Activated B cell treated with CpG ODN at 0.5 μM for 24 hours (primary cell): ENCODE measurements around the gene SLC19A2. TPM values are rescaled to one million over a fixed set of nuclear protein-coding genes. Genes with fewer than 3 reads are reported as not detected.
A peak's percentile ranks its signal among the peaks of the same experiment; 100 is the strongest.

Source experiments
- ATAC-seq: fragments of 200-7000 bp; cut with Tn5 transposase; one replicate; pipeline ENCODE4 v1.10.0; 2021; ENCODE audit warnings: low read depth, mild to moderate bottlenecking, moderate library complexity
- CTCF ChIA-PET: fragments of 350-600 bp; sonication (Branson Sonifier 250); formaldehyde crosslinking; loops from one replicate; lab custom pipeline; 2021; ENCODE audit warnings: antibody characterized with exemption; lab: Charles Lee
- POLR2A ChIA-PET: fragments of 350-600 bp; sonication (Branson Sonifier 250); formaldehyde crosslinking; loops from one replicate; lab custom pipeline; 2021; ENCODE audit warnings: antibody characterized with exemption; lab: Charles Lee
- DNase-seq: peaks from one replicate; pipeline ENCODE4 v3.0.0; 2022
- H3K27ac Mint-ChIP-seq: one replicate; pipeline ENCODE4 v1.8.0; 2020; ENCODE audit warnings: mixed read lengths
- H3K27me3 Mint-ChIP-seq: one replicate; pipeline ENCODE4 v1.8.0; 2021; ENCODE audit warnings: mixed read lengths
- H3K36me3 Mint-ChIP-seq: one replicate; pipeline ENCODE4 v1.8.0; 2021; ENCODE audit warnings: low read depth, mixed read lengths
- H3K4me1 Mint-ChIP-seq: one replicate; pipeline ENCODE4 v1.8.0; 2021; ENCODE audit warnings: mixed read lengths
- H3K4me3 Mint-ChIP-seq: one replicate; pipeline ENCODE4 v1.8.0; 2020; ENCODE audit warnings: mild to moderate bottlenecking, mixed read lengths
- H3K9me3 Mint-ChIP-seq: one replicate; pipeline ENCODE4 v1.8.0; 2020; ENCODE audit warnings: mixed read lengths
- CTCF ChIP-seq: fragments of 200-600 bp; IDR thresholded peaks from one replicate; pipeline ENCODE4 v1.8.0; 2022; ENCODE audit warnings: antibody characterized with exemption, mild to moderate bottlenecking
- intact Hi-C: fragments of 100-400 bp; cut with micrococcal nuclease; formaldehyde crosslinking; loops from one replicate; pipeline ENCODE4 v1.15.1; 2024
- total RNA-seq: library from RNA; stranded (reverse); gene quantifications from 2 replicates; pipeline ENCODE4 v1.2.3, GENCODE V29; 2022

Gene SLC19A2
- total RNA-seq, 1 donor from 2014 or later, result 3.6 TPM

GRCh38 chr1:169443923-169444322, 41.8 kb downstream of the SLC19A2 start:
- no peaks in the 10 kb centered on the region for H3K4me1 Mint-ChIP-seq
- H3K27me3 Mint-ChIP-seq, result peaks cover 18% of the 10 kb centered on the region
- no peak for TF ChIP-seq CTCF
- H3K9me3 Mint-ChIP-seq, result peaks cover 4% of the 10 kb centered on the region
- no peak overlapping the region for H3K27ac Mint-ChIP-seq
- H3K4me3 Mint-ChIP-seq, result no peak overlapping the region
- DNase-seq (no peak), ATAC-seq (no peak)
- POLR2A ChIA-PET, result no interaction called here
- no peaks in the 10 kb centered on the region for H3K36me3 Mint-ChIP-seq
- CTCF ChIA-PET, result no interaction called here
- intact Hi-C loops, result no loop called here

GRCh38 chr1:169427081-169427641, 58.6 kb downstream of the SLC19A2 start, which contains the start of gene CCDC181:
TSS of gene CCDC181 (minus strand) at chr1:169427474. CDS start at chr1:169424927, 2,547 bp downstream.
- Mint-ChIP-seq H3K4me1 (peaks cover 10% of the 10 kb centered on the region), H3K27ac (no peak within 1 kb of the TSS), H3K36me3 (no peaks in the 10 kb centered on the region), H3K4me3 (peak within 1 kb of the TSS; percentile 80), H3K9me3 (peaks cover 3% of the 10 kb centered on the region), H3K27me3 (peaks cover 55% of the 10 kb centered on the region)
- CTCF ChIA-PET, result no interaction called here
- POLR2A ChIA-PET, result no interaction called here
- intact Hi-C loops, result no loop called here
- DNase-seq, result no peak
- TF ChIP-seq CTCF, result no peak
- peak; percentile 50 for ATAC-seq

GRCh38 chr1:169426174-169426705, 59.5 kb downstream of the SLC19A2 start:
- TF ChIP-seq CTCF, result no peak
- peaks cover 52% of the 10 kb centered on the region for H3K27me3 Mint-ChIP-seq
- H3K36me3 Mint-ChIP-seq, result no peaks in the 10 kb centered on the region
- POLR2A ChIA-PET, result no interaction called here
- no peak for DNase-seq
- H3K27ac Mint-ChIP-seq, result no peak overlapping the region
- peaks cover 3% of the 10 kb centered on the region for H3K9me3 Mint-ChIP-seq
- H3K4me1 Mint-ChIP-seq, result peaks cover 10% of the 10 kb centered on the region
- no peak overlapping the region for H3K4me3 Mint-ChIP-seq
- ATAC-seq, result no peak
- intact Hi-C loops, result no loop called here
- CTCF ChIA-PET, result no interaction called here

GRCh38 chr1:169421309-169421708, 64.4 kb downstream of the SLC19A2 start:
- H3K27me3 Mint-ChIP-seq, result peaks cover 23% of the 10 kb centered on the region
- H3K4me1 Mint-ChIP-seq, result no peaks in the 10 kb centered on the region
- intact Hi-C loops, result no loop called here
- no peaks in the 10 kb centered on the region for H3K9me3 Mint-ChIP-seq
- ChIA-PET POLR2A (no interaction called here), CTCF (no interaction called here)
- DNase-seq (no peak), ATAC-seq (no peak)
- TF ChIP-seq CTCF, result no peak
- no peak overlapping the region for H3K4me3 Mint-ChIP-seq
- H3K36me3 Mint-ChIP-seq, result no peaks in the 10 kb centered on the region
- H3K27ac Mint-ChIP-seq, result no peak overlapping the region

GRCh38 chr1:169414952-169415351, 70.8 kb downstream of the SLC19A2 start:
- H3K27ac Mint-ChIP-seq, result no peak overlapping the region
- H3K4me3 Mint-ChIP-seq, result no peak overlapping the region
- intact Hi-C loops, result no loop called here
- peaks cover 2% of the 10 kb centered on the region for H3K36me3 Mint-ChIP-seq
- no peaks in the 10 kb centered on the region for H3K4me1 Mint-ChIP-seq
- ChIA-PET CTCF (no interaction called here), POLR2A (no interaction called here)
- ATAC-seq (no peak), DNase-seq (no peak)
- H3K9me3 Mint-ChIP-seq, result peaks cover 18% of the 10 kb centered on the region
- TF ChIP-seq CTCF, result no peak
- peaks cover 2% of the 10 kb centered on the region for H3K27me3 Mint-ChIP-seq

Other genes starting within 250 kb of the SLC19A2 start
- gene NME7, start 118.1 kb downstream of the SLC19A2 start, total RNA-seq, result 14.5 and 16.0 TPM in 2 replicates
- gene BLZF1, start 117.7 kb downstream of the SLC19A2 start, total RNA-seq, result 13.8 and 14.3 TPM in 2 replicates
- gene CCDC181, start 58.5 kb downstream of the SLC19A2 start, total RNA-seq, result not detected in 2 replicates
- 0.66 and 0.67 TPM in 2 replicates for gene F5, start 100.5 kb upstream of the SLC19A2 start, total RNA-seq
- 0.27 and 0.60 TPM in 2 replicates for gene SELP, start 144.2 kb upstream of the SLC19A2 start, total RNA-seq
- gene SELL, start 225.7 kb upstream of the SLC19A2 start, total RNA-seq, result 151 and 156 TPM in 2 replicates
- gene SELE, start 248.1 kb upstream of the SLC19A2 start, total RNA-seq, result not detected in 2 replicates